ENCODE measurements around the gene CUEDC1. TPM values are rescaled to one million over a fixed set of nuclear protein-coding genes. Genes with fewer than 3 reads are reported as not detected.

The CUEDC1 gene
- total RNA-seq, 1 donor from 2014 or later = 38.4 TPM

DNA sequence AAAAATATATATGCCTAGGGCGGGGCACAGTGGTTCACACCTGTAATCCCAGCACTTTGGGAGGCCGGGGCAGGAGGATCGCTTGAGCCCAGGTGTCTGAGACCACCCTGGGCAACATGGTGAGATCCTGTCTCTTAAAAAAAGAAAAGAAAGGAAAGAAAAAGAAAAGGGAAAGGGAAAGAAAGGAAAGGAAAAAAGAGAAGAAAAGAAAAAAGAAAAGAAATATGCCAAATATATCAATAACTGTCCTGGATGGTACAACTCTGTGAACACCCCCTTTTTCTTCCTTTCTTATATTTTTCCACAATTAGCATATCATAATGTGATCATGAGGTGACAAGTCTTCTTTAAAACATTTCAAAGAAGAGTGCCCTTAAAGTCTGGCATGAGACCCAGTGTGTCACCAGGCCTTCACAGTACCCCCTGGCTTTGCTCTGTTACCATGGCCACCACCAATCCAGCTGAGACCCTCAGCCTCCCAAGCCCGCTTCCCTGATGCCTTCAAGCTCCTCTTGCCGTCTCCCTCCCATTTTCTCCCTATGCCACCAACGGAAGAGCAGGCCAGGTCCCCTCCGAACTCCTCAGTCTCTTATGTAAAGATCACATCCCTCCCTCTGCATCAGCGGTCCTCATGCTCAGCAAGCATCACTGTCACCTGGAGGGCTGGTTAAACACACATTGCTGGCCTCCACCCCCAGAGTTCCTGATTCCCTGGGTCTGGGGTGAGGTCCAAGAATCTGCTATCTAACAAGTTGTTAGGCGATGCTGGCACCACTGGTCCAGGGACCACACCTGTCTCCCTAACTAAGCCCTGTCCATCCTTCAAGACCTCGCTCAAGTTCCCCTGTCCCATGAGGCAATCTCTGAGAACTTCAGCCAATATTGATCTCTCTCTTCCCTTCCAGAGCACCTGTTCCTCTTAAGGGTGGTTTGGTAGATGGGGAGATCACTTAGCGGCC, 44.5 kb downstream of the CUEDC1 start:
- DNase-seq (ENCODE audit: extremely low spot score, unreplicated experiment) = no peak
- Mint-ChIP-seq H3K27ac (ENCODE audit: unreplicated experiment) (no peak overlapping the region), H3K4me1 (ENCODE audit: unreplicated experiment) (peaks cover 32% of the 10 kb centered on the region), H3K9me3 (ENCODE audit: unreplicated experiment) (no peaks in the 10 kb centered on the region), H3K4me3 (ENCODE audit: unreplicated experiment) (no peak overlapping the region), H3K36me3 (ENCODE audit: unreplicated experiment) (peaks cover 2% of the 10 kb centered on the region), H3K27me3 (ENCODE audit: unreplicated experiment) (no peaks in the 10 kb centered on the region)
- TF ChIP-seq, protein P1, sequence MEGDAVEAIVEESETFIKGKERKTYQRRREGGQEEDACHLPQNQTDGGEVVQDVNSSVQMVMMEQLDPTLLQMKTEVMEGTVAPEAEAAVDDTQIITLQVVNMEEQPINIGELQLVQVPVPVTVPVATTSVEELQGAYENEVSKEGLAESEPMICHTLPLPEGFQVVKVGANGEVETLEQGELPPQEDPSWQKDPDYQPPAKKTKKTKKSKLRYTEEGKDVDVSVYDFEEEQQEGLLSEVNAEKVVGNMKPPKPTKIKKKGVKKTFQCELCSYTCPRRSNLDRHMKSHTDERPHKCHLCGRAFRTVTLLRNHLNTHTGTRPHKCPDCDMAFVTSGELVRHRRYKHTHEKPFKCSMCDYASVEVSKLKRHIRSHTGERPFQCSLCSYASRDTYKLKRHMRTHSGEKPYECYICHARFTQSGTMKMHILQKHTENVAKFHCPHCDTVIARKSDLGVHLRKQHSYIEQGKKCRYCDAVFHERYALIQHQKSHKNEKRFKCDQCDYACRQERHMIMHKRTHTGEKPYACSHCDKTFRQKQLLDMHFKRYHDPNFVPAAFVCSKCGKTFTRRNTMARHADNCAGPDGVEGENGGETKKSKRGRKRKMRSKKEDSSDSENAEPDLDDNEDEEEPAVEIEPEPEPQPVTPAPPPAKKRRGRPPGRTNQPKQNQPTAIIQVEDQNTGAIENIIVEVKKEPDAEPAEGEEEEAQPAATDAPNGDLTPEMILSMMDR (IDR thresholded peaks at IDR 0.05) = no peak

- H3K4me1 Mint-ChIP-seq (ENCODE audit: unreplicated experiment) = peaks cover 21% of the 10 kb centered on the region
- no peak overlapping the region for H3K4me3 Mint-ChIP-seq (ENCODE audit: unreplicated experiment)
- H3K9me3 Mint-ChIP-seq (ENCODE audit: unreplicated experiment) = no peaks in the 10 kb centered on the region
- H3K27ac Mint-ChIP-seq (ENCODE audit: unreplicated experiment) = no peak overlapping the region
- peaks cover 2% of the 10 kb centered on the region for H3K36me3 Mint-ChIP-seq (ENCODE audit: unreplicated experiment)
- TF ChIP-seq, protein P1 (IDR thresholded peaks at IDR 0.05) = no peak
- H3K27me3 Mint-ChIP-seq (ENCODE audit: unreplicated experiment) = no peaks in the 10 kb centered on the region
- no peak for DNase-seq (ENCODE audit: extremely low spot score, unreplicated experiment)
Measured at GRCh38 chr17:57909551-57909950, 45.7 kb downstream of the CUEDC1 start.

DNA sequence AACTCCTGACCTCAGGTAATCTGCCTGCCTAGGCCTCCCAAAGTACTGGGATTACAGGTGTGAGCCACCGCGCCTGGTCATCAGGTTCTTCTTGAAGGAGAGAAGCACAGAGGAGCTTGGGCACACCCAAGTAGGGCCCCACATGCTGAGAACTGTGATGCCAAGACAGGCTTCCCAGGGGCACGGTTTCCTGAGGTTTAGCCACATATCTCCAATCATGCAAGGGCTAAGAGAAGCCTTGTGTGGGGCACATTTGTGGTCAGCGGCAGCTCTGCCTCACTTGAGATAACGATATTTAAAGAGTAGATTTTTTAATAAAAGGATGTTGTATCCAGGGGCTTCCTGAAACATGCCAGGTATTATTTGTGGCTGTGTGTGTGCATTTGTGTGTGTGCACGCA, 46.9 kb downstream of the CUEDC1 start:
- no peaks in the 10 kb centered on the region for H3K27me3 Mint-ChIP-seq (ENCODE audit: unreplicated experiment)
- H3K4me3 Mint-ChIP-seq (ENCODE audit: unreplicated experiment) = no peak overlapping the region
- peaks cover 16% of the 10 kb centered on the region for H3K4me1 Mint-ChIP-seq (ENCODE audit: unreplicated experiment)
- no peaks in the 10 kb centered on the region for H3K9me3 Mint-ChIP-seq (ENCODE audit: unreplicated experiment)
- TF ChIP-seq, protein P1 (IDR thresholded peaks at IDR 0.05) = no peak
- H3K36me3 Mint-ChIP-seq (ENCODE audit: unreplicated experiment) = no peaks in the 10 kb centered on the region
- H3K27ac Mint-ChIP-seq (ENCODE audit: unreplicated experiment) = no peak overlapping the region
- no peak for DNase-seq (ENCODE audit: extremely low spot score, unreplicated experiment)

DNA sequence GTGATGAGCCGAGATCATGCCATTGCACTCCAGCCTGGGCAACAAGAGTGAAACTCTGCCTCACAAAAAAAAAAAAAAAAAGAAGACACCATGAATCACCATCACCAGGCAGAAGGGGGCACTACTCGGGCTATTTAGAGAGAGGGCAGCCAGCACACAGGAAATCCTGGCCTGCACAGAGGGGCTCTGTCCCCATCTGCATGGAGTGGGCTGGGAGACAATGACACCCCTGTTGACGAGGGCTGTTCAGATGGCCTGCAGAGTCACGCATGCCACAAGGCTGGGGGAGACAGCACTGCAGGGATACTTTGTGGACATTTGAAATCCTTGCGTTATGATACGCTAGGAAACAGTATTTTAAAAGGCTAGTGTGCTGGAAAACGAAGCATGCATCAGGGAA, 48.3 kb downstream of the CUEDC1 start:
- Mint-ChIP-seq H3K4me1 (ENCODE audit: unreplicated experiment) (peaks cover 26% of the 10 kb centered on the region), H3K9me3 (ENCODE audit: unreplicated experiment) (no peaks in the 10 kb centered on the region), H3K27me3 (ENCODE audit: unreplicated experiment) (no peaks in the 10 kb centered on the region), H3K36me3 (ENCODE audit: unreplicated experiment) (no peaks in the 10 kb centered on the region), H3K27ac (ENCODE audit: unreplicated experiment) (no peak overlapping the region), H3K4me3 (ENCODE audit: unreplicated experiment) (no peak overlapping the region)
- TF ChIP-seq, protein P1 (IDR thresholded peaks at IDR 0.05) = peak; percentile 29
- no peak for DNase-seq (ENCODE audit: extremely low spot score, unreplicated experiment)

DNA sequence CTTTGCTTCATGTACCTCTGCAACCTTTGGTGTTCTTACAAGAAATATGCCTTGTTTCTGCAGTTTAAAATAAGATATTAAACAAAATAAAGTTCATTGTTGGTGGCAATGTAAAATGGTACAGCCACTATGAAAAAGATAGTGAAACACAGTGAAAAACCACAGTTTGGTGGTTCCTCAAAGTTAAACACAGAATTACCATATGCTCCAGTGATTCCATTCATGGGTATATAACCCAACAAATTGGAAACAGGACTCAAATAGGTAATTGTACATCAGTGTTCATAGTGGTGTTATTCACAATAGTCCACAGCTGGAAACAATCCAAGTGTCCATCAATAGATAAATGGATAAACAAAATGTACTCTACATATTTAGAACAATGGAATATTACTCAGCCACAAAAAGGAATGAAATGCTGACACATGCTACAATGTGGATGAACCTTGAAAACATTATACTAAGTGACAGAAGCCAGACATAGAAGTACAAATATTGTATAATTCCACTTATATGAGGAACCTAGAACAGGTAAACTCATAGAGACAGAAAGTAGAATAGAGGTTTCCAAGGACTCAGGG, 49.2 kb downstream of the CUEDC1 start:
- no peak overlapping the region for H3K27ac Mint-ChIP-seq (ENCODE audit: unreplicated experiment)
- no peaks in the 10 kb centered on the region for H3K27me3 Mint-ChIP-seq (ENCODE audit: unreplicated experiment)
- no peak overlapping the region for H3K4me3 Mint-ChIP-seq (ENCODE audit: unreplicated experiment)
- H3K36me3 Mint-ChIP-seq (ENCODE audit: unreplicated experiment) = no peaks in the 10 kb centered on the region
- TF ChIP-seq, protein P1 (IDR thresholded peaks at IDR 0.05) = no peak
- DNase-seq (ENCODE audit: extremely low spot score, unreplicated experiment) = no peak
- H3K9me3 Mint-ChIP-seq (ENCODE audit: unreplicated experiment) = no peaks in the 10 kb centered on the region
- H3K4me1 Mint-ChIP-seq (ENCODE audit: unreplicated experiment) = peaks cover 29% of the 10 kb centered on the region
